ENCODE measurements around the gene SDK1. TPM values are rescaled to one million over a fixed set of nuclear protein-coding genes. Genes with fewer than 3 reads are reported as not detected.

The SDK1 gene
- total and polyA plus RNA-seq, 11 donors, result 2.2 to 5.8 (median 3.4) TPM

DNA sequence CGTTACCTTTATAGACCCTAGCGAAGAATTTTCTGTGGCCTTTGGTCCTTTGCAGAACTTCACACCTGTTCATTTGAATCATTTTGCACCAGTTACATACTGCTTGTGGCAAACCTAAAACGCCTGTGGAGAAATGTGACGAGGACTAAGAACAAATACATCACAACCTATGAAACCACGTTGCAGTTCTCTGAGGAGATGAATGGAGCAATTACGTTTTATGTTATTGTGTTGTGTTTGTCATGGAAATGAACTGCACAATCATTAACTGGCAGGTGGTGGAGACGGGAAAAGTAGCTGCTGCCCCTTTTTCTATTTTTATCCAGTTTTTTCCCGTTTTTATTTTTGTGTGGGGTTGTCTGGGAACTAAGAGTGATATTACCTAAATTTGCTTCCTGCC is 505.5 kb downstream of the SDK1 start:
- Histone ChIP-seq H3K9me3 (no peaks in the 10 kb centered on the region), H3K27ac (no peak overlapping the region), H3K4me1 (no peaks in the 10 kb centered on the region), H3K27me3 (no peaks in the 10 kb centered on the region), H3K4me3 (no peak overlapping the region), H3K36me3 (no peaks in the 10 kb centered on the region)
- no peak for DNase-seq
- ATAC-seq, result no peak
- TF ChIP-seq POLR2A (IDR thresholded peaks at IDR 0.05), result no peak
- TF ChIP-seq, protein P1, sequence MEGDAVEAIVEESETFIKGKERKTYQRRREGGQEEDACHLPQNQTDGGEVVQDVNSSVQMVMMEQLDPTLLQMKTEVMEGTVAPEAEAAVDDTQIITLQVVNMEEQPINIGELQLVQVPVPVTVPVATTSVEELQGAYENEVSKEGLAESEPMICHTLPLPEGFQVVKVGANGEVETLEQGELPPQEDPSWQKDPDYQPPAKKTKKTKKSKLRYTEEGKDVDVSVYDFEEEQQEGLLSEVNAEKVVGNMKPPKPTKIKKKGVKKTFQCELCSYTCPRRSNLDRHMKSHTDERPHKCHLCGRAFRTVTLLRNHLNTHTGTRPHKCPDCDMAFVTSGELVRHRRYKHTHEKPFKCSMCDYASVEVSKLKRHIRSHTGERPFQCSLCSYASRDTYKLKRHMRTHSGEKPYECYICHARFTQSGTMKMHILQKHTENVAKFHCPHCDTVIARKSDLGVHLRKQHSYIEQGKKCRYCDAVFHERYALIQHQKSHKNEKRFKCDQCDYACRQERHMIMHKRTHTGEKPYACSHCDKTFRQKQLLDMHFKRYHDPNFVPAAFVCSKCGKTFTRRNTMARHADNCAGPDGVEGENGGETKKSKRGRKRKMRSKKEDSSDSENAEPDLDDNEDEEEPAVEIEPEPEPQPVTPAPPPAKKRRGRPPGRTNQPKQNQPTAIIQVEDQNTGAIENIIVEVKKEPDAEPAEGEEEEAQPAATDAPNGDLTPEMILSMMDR (IDR thresholded peaks at IDR 0.05), result no peak
- WGBS, 4 donors, result 76 to 91% (median 81%) methylated on average over 8 of the region's 8 CpGs
- intact Hi-C loops (cut with DNase I), result no loop called here

DNA sequence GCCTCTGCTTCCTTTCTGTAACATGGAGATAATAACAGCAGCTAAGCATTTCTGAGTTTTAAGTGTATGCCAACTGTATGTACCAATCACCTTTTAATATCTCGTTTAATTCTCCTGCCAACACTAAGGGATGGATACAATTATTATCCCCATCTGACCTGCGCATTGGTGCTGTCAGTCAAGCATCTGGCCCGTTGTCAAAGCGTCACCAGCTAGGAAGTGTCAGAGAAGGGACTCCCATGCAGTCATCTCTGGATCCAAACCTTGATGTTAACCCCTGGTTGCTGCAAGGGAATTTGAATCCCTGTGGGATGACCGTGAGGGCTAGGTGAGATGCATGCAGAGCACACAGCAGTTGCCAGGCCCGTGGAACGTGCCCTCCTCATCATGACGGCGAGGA is 506.8 kb downstream of the SDK1 start:
- no peak for DNase-seq
- no peaks in the 10 kb centered on the region for H3K36me3 ChIP-seq
- no peak overlapping the region for H3K4me3 ChIP-seq
- no peaks in the 10 kb centered on the region for H3K9me3 ChIP-seq
- TF ChIP-seq POLR2A (IDR thresholded peaks at IDR 0.05), result no peak
- TF ChIP-seq, protein P1 (IDR thresholded peaks at IDR 0.05), result no peak
- 60 to 70% (median 67%) methylated on average over 9 of the region's 9 CpGs for WGBS, 4 donors
- intact Hi-C loops (cut with DNase I), result no loop called here
- no peaks in the 10 kb centered on the region for H3K4me1 ChIP-seq
- no peaks in the 10 kb centered on the region for H3K27me3 ChIP-seq
- no peak for ATAC-seq
- H3K27ac ChIP-seq, result no peak overlapping the region

DNA sequence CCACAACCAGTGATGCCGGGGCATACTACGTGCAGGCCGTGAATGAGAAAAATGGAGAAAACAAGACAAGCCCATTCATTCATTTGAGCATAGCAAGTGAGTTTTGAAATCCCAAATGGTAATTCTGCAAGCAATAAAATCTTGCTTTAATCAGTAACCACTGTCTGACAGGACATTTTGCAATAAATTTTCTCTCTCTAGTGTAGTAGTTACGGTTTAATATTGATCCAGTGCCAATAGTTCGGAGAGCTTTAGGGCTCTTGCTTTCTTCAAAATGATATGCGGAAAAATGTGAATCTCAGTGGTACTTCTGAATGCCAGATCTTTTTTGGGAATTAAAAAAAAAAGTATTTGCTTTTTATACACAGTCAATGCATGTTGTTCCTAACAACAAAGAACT is 520.4 kb downstream of the SDK1 start:
- no peak overlapping the region for H3K27ac ChIP-seq
- no peaks in the 10 kb centered on the region for H3K27me3 ChIP-seq
- no peak for ATAC-seq
- H3K9me3 ChIP-seq, result no peaks in the 10 kb centered on the region
- intact Hi-C loops (cut with DNase I), result no loop called here
- no peak for DNase-seq
- H3K4me3 ChIP-seq, result no peak overlapping the region
- TF ChIP-seq, protein P1 (IDR thresholded peaks at IDR 0.05), result no peak
- no peak for TF ChIP-seq POLR2A (IDR thresholded peaks at IDR 0.05)
- no peaks in the 10 kb centered on the region for H3K4me1 ChIP-seq
- no peaks in the 10 kb centered on the region for H3K36me3 ChIP-seq
- 90 to 96% (median 92%) methylated on average over 6 of the region's 6 CpGs for WGBS, 4 donors

DNA sequence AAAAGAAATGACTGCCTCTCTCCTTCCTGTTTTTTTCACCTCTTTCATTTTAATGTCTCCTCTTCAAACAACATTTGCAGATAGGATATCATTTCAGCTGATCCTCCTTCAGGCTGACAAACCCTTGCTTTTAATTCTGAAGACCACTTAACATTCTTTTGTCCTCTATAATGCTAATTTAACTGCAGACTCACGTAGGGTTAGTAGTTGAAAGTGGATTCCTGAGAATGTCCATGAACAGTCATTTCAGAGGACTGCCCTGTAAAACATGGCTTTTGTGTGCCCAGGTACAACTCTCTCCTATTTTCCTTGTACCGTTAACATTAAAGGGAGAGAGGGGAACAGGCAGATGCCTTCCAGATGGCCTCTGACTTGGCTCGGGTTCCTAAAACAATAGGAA is 524.4 kb downstream of the SDK1 start:
- ATAC-seq, result no peak
- TF ChIP-seq, protein P1 (IDR thresholded peaks at IDR 0.05), result no peak
- TF ChIP-seq POLR2A (IDR thresholded peaks at IDR 0.05), result no peak
- Histone ChIP-seq H3K36me3 (no peaks in the 10 kb centered on the region), H3K4me1 (no peaks in the 10 kb centered on the region), H3K27me3 (no peaks in the 10 kb centered on the region), H3K27ac (no peak overlapping the region), H3K4me3 (no peak overlapping the region), H3K9me3 (no peaks in the 10 kb centered on the region)
- no peak for DNase-seq
- 73 to 82% (median 78%) methylated on average over 3 of the region's 3 CpGs for WGBS, 4 donors
- intact Hi-C loops (cut with DNase I), result loop anchor here in 1 of 10 donors (5.0 kb wide), 1 partner anchor 582 kb away; no protein-coding TSS in a partner anchor
